Mammary epithelial cell (primary cell): ENCODE data around the gene CLC.

Experiments used
- EZH2 ChIP-seq: IDR thresholded peaks from 2 replicates; pipeline ENCODE4 v1.6.1; 2012; ENCODE audit warnings: low read length, inconsistent platforms, borderline replicate concordance
- TF ChIP-seq, protein P1 (sequence below), 2 donors: IDR thresholded peaks in 1 of 2; conservative IDR thresholded peaks in 1 of 2; 2 replicates each; pipeline ENCODE4 v1.5.1; 2011 to 2012; ENCODE audit warnings: inconsistent platforms in 2 of 2, low read length in 2 of 2, mild to moderate bottlenecking in 2 of 2, control low read depth in 1 of 2, low read depth in 1 of 2; ENCODE audit not compliant: insufficient read depth in 1 of 2; ENCODE audit errors: extremely low read depth in 1 of 2

DNA sequence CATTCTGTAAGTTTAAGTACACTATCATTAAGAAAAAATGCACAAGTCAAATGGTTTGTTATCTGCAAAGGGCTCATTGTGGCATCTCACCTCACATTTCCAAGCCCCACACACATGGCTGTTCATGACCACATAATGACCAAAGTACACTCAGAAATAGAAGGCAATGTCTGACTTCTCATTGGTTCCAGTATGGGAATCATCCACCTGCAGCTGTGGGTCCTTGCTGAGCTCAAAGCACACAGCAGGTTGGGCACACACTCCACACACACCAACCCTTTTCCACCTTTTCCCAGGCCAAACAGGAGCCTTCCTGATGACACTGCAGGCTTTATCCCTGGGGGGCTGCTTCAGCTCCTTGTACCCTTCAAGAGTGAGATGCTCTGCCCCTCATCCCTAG, 11.8 kb downstream of the CLC start:
- TF ChIP-seq, protein P1, sequence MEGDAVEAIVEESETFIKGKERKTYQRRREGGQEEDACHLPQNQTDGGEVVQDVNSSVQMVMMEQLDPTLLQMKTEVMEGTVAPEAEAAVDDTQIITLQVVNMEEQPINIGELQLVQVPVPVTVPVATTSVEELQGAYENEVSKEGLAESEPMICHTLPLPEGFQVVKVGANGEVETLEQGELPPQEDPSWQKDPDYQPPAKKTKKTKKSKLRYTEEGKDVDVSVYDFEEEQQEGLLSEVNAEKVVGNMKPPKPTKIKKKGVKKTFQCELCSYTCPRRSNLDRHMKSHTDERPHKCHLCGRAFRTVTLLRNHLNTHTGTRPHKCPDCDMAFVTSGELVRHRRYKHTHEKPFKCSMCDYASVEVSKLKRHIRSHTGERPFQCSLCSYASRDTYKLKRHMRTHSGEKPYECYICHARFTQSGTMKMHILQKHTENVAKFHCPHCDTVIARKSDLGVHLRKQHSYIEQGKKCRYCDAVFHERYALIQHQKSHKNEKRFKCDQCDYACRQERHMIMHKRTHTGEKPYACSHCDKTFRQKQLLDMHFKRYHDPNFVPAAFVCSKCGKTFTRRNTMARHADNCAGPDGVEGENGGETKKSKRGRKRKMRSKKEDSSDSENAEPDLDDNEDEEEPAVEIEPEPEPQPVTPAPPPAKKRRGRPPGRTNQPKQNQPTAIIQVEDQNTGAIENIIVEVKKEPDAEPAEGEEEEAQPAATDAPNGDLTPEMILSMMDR (conservative IDR thresholded peaks at IDR 0.05 in 1 of 2, IDR thresholded peaks at IDR 0.05 in 1 of 2; ENCODE audit: extremely low read depth in 1 of 2, insufficient read depth in 1 of 2, low read depth in 1 of 2, low read length in 2 of 2): no peak
- no peak for TF ChIP-seq EZH2
